Stomach (tissue), 4 donors: Measurements from ENCODE around the gene RBMS1.

ENCODE experiments used
- CTCF ChIP-seq, 7 experiments: fragments of 450-650 bp in 4 of 7; fragments of 200-600 bp in 3 of 7; sonication (generic) in 3 of 7; IDR thresholded peaks; one replicate each; pipeline ENCODE4 v1.5.1; 2016 to 2019; ENCODE audit warnings: antibody characterized with exemption in 7 of 7, control low read depth in 2 of 7, mild to moderate bottlenecking in 1 of 7
- EP300 ChIP-seq: sonication (generic); formaldehyde crosslinking; IDR thresholded peaks from one replicate; pipeline ENCODE4 v1.6.1; 2017; ENCODE audit warnings: antibody characterized with exemption
- POLR2A ChIP-seq, 4 donors: fragments of 450-650 bp; IDR thresholded peaks; one replicate each; pipeline ENCODE4 v1.6.1; 2016; ENCODE audit warnings: antibody characterized with exemption in 4 of 4, control low read depth in 2 of 4, mild to moderate bottlenecking in 1 of 4, moderate library complexity in 1 of 4
- POLR2AphosphoS5 ChIP-seq, 3 donors: sonication (generic); formaldehyde crosslinking; IDR thresholded peaks; one replicate each; pipeline ENCODE4 v1.6.1; 2016; ENCODE audit warnings: antibody characterized with exemption in 3 of 3

- TF ChIP-seq CTCF (IDR thresholded peaks at IDR 0.05) (no peak), POLR2AphosphoS5 (IDR thresholded peaks at IDR 0.05) (no peak), POLR2A (IDR thresholded peaks at IDR 0.05) (no peak), EP300 (no peak)
These were observed 223.0 kb downstream of the RBMS1 start for GRCh38 chr2:160270571-160271113.
